Spleen (tissue), 7 donors: ENCODE results near the gene KCTD14.

Experiments used
- CTCF ChIP-seq, 11 experiments: fragments of 200-600 bp in 7 of 11; fragments of 450-650 bp in 4 of 11; sonication (generic) in 4 of 11; IDR thresholded peaks in 8 of 11; conservative IDR thresholded peaks in 3 of 11; 1 replicate in 7 of 11; 2 replicates in 4 of 11; pipeline versions ENCODE4 v1.4.0 to v1.8.0; 2016 to 2021; ENCODE audit warnings: antibody characterized with exemption in 11 of 11, inconsistent platforms in 4 of 11, mild to moderate bottlenecking in 1 of 11
- POLR2A ChIP-seq, 3 donors: fragments of 450-650 bp; IDR thresholded peaks; one replicate each; pipeline ENCODE4 v1.5.1; 2017; ENCODE audit warnings: antibody characterized with exemption in 3 of 3, mild to moderate bottlenecking in 1 of 3
- POLR2AphosphoS5 ChIP-seq, 3 donors: sonication (generic); formaldehyde crosslinking; IDR thresholded peaks; one replicate each; pipeline ENCODE4 v1.5.1; 2017; ENCODE audit warnings: antibody characterized with exemption in 3 of 3
- donor health status: DM: no; HTN: no; CAD: no; lungs with moderate emphysema.
- donor health status: DM: no; HTN: no; CAD: no.
- donor health status: DM: no; HTN: no; CAD: no.

DNA sequence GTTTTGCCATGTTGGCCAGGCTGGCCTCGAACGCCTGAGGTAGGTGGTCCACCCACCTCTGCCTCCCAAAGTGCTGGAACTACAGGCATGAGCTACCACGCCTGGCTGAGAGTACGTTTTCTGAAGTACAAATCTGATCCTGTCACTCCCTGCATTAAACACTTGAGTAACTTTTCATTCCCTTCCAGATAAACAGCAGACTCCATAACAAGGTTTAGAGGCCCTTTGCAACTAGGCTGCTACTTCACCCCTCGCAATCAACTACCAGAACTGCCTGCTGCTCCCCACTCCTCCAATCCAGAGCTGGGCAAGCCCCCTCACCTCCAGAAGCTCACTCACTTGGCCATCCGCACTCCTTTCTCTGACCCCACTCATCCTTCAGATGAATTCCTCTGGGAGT lies 1.5 kb downstream of the KCTD14 start:
- TF ChIP-seq CTCF (IDR thresholded peaks at IDR 0.05 in 8 of 11, conservative IDR thresholded peaks at IDR 0.05 in 3 of 11): no peak
- no peak for TF ChIP-seq POLR2AphosphoS5 (IDR thresholded peaks at IDR 0.05)
- TF ChIP-seq POLR2A (IDR thresholded peaks at IDR 0.05): no peak
